LNCAP (cell line): ENCODE data around the gene NKX1-1.

Experiments used
- CTCF ChIP-seq: fragments of 450-650 bp; IDR thresholded peaks from 2 replicates; pipeline ENCODE4 v1.5.1; 2017; ENCODE audit warnings: mild to moderate bottlenecking

Gene NKX1-1

GRCh38 chr4:1353186-1354055, 52.8 kb downstream of the NKX1-1 start:
- TF ChIP-seq CTCF: no peak
